ENCODE results near the gene MAGI1.

DNA sequence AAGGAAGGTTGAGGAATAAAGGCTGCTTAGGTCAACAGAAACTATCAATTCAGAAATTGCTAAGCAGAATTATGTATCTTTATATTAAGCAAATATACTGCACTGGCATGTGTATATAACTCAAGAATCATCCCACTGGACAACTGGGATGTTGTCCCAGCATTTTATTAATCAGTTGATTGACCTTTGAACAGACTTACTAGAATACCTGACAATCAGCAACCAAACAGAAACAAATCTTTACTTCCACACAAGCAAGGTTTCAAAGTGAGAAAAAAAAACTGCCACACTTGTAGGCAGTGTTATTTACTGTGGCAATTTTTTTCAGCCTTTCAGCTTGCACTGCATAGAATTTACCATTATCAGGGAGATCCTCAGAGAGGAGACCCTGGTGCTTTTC, 218.8 kb downstream of the MAGI1 start:
- TF ChIP-seq CTCF (IDR thresholded peaks at IDR 0.05 in 8 of 11, conservative IDR thresholded peaks at IDR 0.05 in 3 of 11): no peak
- TF ChIP-seq POLR2AphosphoS5 (IDR thresholded peaks at IDR 0.05): no peak
